Parathyroid adenoma (tissue), 2 donors: ENCODE data around the gene GYPE.
"Not testable (repeated sequence)": the region's sequence is repeated elsewhere in the genome, so short reads cannot be mapped to it uniquely, and the experiment has no call there.

ENCODE experiments used
- H2AFZ ChIP-seq: fragments of 300-600 bp; sonication (generic); one replicate; pipeline ENCODE4 v1.7.0; 2017; ENCODE audit warnings: antibody characterized with exemption, mild to moderate bottlenecking
- H3K27ac ChIP-seq: fragments of 300-600 bp; sonication (generic); one replicate; pipeline ENCODE4 v1.7.0; 2017
- H3K27me3 ChIP-seq: fragments of 300-600 bp; sonication (generic); one replicate; pipeline ENCODE4 v1.7.0; 2017; ENCODE audit warnings: low read length; ENCODE audit not compliant: control insufficient read depth, insufficient read depth
- H3K36me3 ChIP-seq: fragments of 300-600 bp; sonication (generic); one replicate; pipeline ENCODE4 v1.7.0; 2017; ENCODE audit warnings: low read length; ENCODE audit not compliant: control insufficient read depth, insufficient read depth
- H3K4me1 ChIP-seq: fragments of 300-600 bp; sonication (generic); one replicate; pipeline ENCODE4 v1.7.0; 2017; ENCODE audit warnings: control low read depth
- H3K4me2 ChIP-seq: fragments of 300-600 bp; sonication (generic); one replicate; pipeline ENCODE4 v1.7.0; 2017; ENCODE audit warnings: low read length
- H3K4me3 ChIP-seq: fragments of 300-600 bp; sonication (generic); one replicate; pipeline ENCODE4 v1.7.0; 2017; ENCODE audit warnings: low read depth, low read length
- H3K79me2 ChIP-seq: fragments of 300-600 bp; sonication (generic); one replicate; pipeline ENCODE4 v1.7.0; 2017; ENCODE audit warnings: control low read depth
- H3K9ac ChIP-seq: fragments of 300-600 bp; sonication (generic); one replicate; pipeline ENCODE4 v1.7.0; 2017; ENCODE audit warnings: mild to moderate bottlenecking
- H3K9me3 ChIP-seq: fragments of 300-600 bp; sonication (generic); one replicate; pipeline ENCODE4 v1.7.0; 2017; ENCODE audit warnings: low read length; ENCODE audit not compliant: control insufficient read depth
- donor health status: primary hyperparathyroidism.

The GYPE gene

GRCh38 chr4:143830576-143830975, 74.8 kb downstream of the GYPE start:
- H3K36me3 ChIP-seq, H3K4me1 ChIP-seq, H3K4me2 ChIP-seq: not testable (repeated sequence)

DNA sequence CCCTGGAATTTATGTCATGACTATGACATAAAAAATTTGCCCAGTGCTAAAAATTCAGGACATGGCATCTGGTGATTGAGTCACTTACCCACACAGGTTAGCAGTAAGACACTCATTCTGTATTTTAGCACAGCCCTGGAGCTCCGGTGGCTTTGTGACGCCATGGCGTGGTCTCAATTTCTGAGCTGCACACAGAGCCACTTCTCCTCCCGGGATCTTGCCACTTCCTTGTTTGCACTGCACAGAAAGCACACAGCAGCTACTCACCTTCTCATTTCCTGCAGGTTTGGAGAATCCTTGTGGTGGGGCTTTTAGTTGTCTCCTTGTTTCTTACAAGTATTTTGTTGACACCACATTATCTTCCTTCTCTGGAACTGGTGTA, 76.1 kb downstream of the GYPE start:
- H3K4me1 ChIP-seq, H3K9ac ChIP-seq, H3K36me3 ChIP-seq, H3K4me2 ChIP-seq, H3K79me2 ChIP-seq, H2AFZ ChIP-seq, H3K9me3 ChIP-seq, H3K27ac ChIP-seq, H3K4me3 ChIP-seq, H3K27me3 ChIP-seq: not testable (repeated sequence)

More at GRCh38 chr4:143830576-143830975, 74.8 kb downstream of the GYPE start:
- H3K27me3 ChIP-seq, H3K9ac ChIP-seq, H3K27ac ChIP-seq, H2AFZ ChIP-seq, H3K79me2 ChIP-seq, H3K9me3 ChIP-seq, H3K4me3 ChIP-seq: not testable (repeated sequence)
